Panc1 (cell line): ENCODE data around the gene NXPH4.

Experiments
- CTCF ChIP-seq: fragments of 450-650 bp; IDR thresholded peaks from 2 replicates; pipeline ENCODE4 v1.5.1; 2017; ENCODE audit warnings: mild to moderate bottlenecking
- POLR2AphosphoS5 ChIP-seq: IDR thresholded peaks from 2 replicates; pipeline ENCODE4 v1.6.1; 2012; ENCODE audit warnings: mild to moderate bottlenecking, low read depth, low read length, moderate library complexity
- REST ChIP-seq, 2 experiments: IDR thresholded peaks; 2 replicates each; pipeline ENCODE4 v1.6.1; 2011 to 2012; ENCODE audit warnings: low read depth in 2 of 2, control low read depth in 1 of 2, low read length in 1 of 2, mild to moderate bottlenecking in 1 of 2, moderate library complexity in 1 of 2; ENCODE audit not compliant: insufficient read depth in 1 of 2
- TCF7L2 ChIP-seq: IDR thresholded peaks from 2 replicates; pipeline ENCODE4 v1.6.1; 2011; ENCODE audit warnings: mild to moderate bottlenecking, low read depth, low read length, inconsistent platforms

GRCh38 chr12:57270966-57271470, 54.4 kb downstream of the NXPH4 start:
- TF ChIP-seq CTCF = no peak; the same call in 1 of the 2 replicates
- TF ChIP-seq POLR2AphosphoS5 = no peak
- TF ChIP-seq REST (IDR thresholded peaks at IDR 0.05; ENCODE audit: insufficient read depth in 1 of 2, low read depth in 2 of 2, low read length in 1 of 2) = no peak
- no peak for TF ChIP-seq TCF7L2
